Lung (tissue), 12 donors: ENCODE results near the gene PARVB. TPM values are rescaled to one million over a fixed set of nuclear protein-coding genes. Genes with fewer than 3 reads are reported as not detected.

Source experiments
- ATAC-seq: fragments of 200-7000 bp; cut with Tn5 transposase; one replicate; pipeline ENCODE4 v1.9.1; 2020; ENCODE audit warnings: moderate number of reproducible peaks; ENCODE audit not compliant: insufficient read depth, low FRiP score
- DNase-seq, 3 donors: peaks; one replicate each; pipeline ENCODE4 v3.0.0-alpha.2; 2013 to 2017
- H3K27ac ChIP-seq, 2 donors: one replicate each; pipeline ENCODE4 v1.5.1; 2013; ENCODE audit warnings: mild to moderate bottlenecking in 2 of 2, moderate library complexity in 2 of 2, control low read depth in 1 of 2, inconsistent platforms in 1 of 2, low read depth in 1 of 2, low read length in 1 of 2
- H3K27me3 ChIP-seq, 3 donors: one replicate each; pipeline ENCODE4 v1.5.1; 2013; ENCODE audit warnings: low read length in 2 of 3; ENCODE audit not compliant: control insufficient read depth in 3 of 3, insufficient read depth in 3 of 3
- H3K36me3 ChIP-seq, 4 donors: one replicate each; pipeline ENCODE4 v1.5.1; 2013; ENCODE audit warnings: low read length in 4 of 4, mild to moderate bottlenecking in 1 of 4, moderate library complexity in 1 of 4; ENCODE audit not compliant: control insufficient read depth in 4 of 4, insufficient read depth in 4 of 4
- H3K4me1 ChIP-seq, 5 donors: one replicate each; pipeline ENCODE4 v1.5.1; 2013; ENCODE audit warnings: low read length in 5 of 5, mild to moderate bottlenecking in 2 of 5, moderate library complexity in 1 of 5; ENCODE audit not compliant: control insufficient read depth in 5 of 5, insufficient read depth in 5 of 5
- H3K4me3 ChIP-seq: one replicate; pipeline ENCODE4 v1.5.1; 2013; ENCODE audit warnings: mild to moderate bottlenecking, control low read depth, moderate library complexity
- H3K9ac ChIP-seq, 2 donors: one replicate each; pipeline ENCODE4 v1.5.1; 2013; ENCODE audit warnings: low read length in 2 of 2, control low read depth in 1 of 2; ENCODE audit not compliant: insufficient read depth in 1 of 2
- H3K9me3 ChIP-seq, 4 donors: one replicate each; pipeline ENCODE4 v1.5.1; 2013; ENCODE audit warnings: low read length in 3 of 4, mild to moderate bottlenecking in 1 of 4, moderate library complexity in 1 of 4; ENCODE audit not compliant: control insufficient read depth in 4 of 4, insufficient read depth in 3 of 4
- CTCF ChIP-seq: IDR thresholded peaks from 2 replicates; pipeline ENCODE4 v1.5.1; 2012; ENCODE audit warnings: mild to moderate bottlenecking; ENCODE audit errors: control extremely low read depth, extremely low read depth
- WGBS, 2 donors: extraction: QIAGEN DNeasy Blood & Tissue Kit; methylation state at CpG; one replicate each; pipeline ENCODE4 v1.1.7; 2013; 5-methylcytosine and 5-hydroxymethylcytosine counted together
- polyA plus RNA-seq, 2 donors: library from polyadenylated mRNA; stranded (reverse); fragments of 200-250 nt; gene quantifications; one replicate each; pipeline ENCODE4 v1.2.1, GENCODE V29; 2013
- total RNA-seq, 2 donors: library from RNA; depleted of rRNA in 1 of 2; stranded (reverse); fragments of >200 nt in 1 of 2; gene quantifications; one replicate each; pipeline ENCODE4 v1.2.1, GENCODE V29; 2014 to 2021
- donor health status: control.
- donor health status: control.
- donor health status: Bipolar disorder and iron deficiency.
- donor health status: healthy.
- donor health status: DM: yes; HTN: yes; CAD: no.

Gene PARVB
- total and polyA plus RNA-seq, 4 donors = 16.9 to 64.2 (median 49.7) TPM

DNA sequence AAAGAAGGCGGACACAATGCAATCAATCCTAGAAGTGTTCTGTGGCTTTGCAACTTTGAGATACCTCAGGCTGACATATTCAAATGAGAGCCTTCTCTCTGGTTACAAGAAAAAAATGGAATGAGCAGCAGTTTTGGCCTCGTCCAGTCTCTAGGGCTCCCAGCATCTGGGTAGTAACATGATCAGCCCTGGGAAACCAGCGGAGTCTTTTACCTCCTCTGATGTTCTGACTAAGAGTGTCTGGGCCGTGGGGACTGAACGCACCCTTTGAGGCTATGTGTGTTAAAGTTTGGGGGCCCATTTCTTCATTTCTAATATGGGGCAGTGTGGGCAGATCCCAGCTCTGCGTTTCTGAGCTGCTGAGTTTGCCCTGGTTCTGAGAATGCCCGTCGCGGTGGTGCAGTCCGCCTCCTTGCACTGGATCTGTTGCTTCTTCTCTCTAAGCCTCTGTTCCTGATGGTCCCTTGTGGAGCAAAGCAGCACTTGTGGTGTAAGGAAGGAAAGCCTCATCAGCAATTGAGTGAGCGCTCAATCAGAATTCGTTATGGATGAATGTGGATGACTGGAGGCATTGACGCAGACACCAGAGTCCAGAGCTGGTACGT is 8.1 kb downstream of the PARVB start:
- ATAC-seq (no peak), DNase-seq (no peak)
- H3K36me3 ChIP-seq = no peaks in the 10 kb centered on the region
- WGBS, 2 donors = 84 to 89% methylated on average over 14 of the region's 14 CpGs
- no peaks in the 10 kb centered on the region for H3K9me3 ChIP-seq
- H3K4me3 ChIP-seq = no peak overlapping the region
- no peak for TF ChIP-seq CTCF
- peak overlapping the region in 1 of 2 donors; percentile 76 for H3K27ac ChIP-seq
- H3K4me1 ChIP-seq = peaks cover 0 to 15% (median 8%) of the 10 kb centered on the region in 5 donors
- H3K9ac ChIP-seq = no peak overlapping the region
- no peaks in the 10 kb centered on the region for H3K27me3 ChIP-seq

DNA sequence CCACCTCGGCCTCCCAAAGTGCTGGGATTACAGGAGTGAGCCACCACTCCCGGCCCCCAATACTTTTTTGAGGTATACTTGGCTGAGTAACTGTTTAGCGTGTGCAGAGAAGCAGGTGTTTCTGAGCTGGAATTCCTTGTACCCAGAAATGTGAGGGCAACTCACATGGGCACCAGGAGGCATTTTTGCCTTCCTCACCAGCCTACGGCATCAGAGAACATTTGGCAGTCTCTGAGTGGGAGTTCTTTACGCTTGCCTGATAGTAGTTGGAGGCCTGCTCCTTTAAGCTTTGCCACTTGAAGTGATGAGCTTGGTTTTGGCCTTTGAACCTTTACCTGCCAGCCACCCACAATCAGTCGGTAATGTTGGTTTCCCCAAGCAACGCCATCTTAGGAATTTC is 9.2 kb downstream of the PARVB start:
- H3K9ac ChIP-seq = no peak overlapping the region

DNA sequence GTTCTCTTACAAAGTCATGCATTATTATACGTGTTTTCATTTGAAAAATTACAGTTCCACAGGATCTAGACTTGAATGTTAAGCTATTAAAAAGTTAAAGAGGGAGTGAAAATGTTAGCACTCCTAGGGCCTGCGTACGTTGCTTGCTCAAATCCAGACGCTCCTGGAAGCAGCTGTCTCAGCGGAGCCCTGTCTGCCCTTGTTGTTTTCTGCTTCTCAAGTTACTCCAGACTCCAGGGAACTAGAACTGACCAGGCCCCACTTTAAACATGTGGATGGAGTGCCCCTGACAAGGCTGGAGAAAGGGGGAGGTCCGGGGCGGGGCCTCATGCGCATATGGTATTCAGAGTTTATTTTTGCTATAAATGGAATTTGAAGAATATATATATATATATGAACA is 9.6 kb downstream of the PARVB start:
- H3K27me3 ChIP-seq = no peaks in the 10 kb centered on the region
- WGBS, 2 donors = 69 to 88% methylated on average over 8 of the region's 8 CpGs
- H3K4me1 ChIP-seq = peaks cover 0 to 18% (median 8%) of the 10 kb centered on the region in 5 donors
- H3K4me3 ChIP-seq = no peak overlapping the region
- no peaks in the 10 kb centered on the region for H3K36me3 ChIP-seq
- no peak overlapping the region for H3K27ac ChIP-seq
- no peaks in the 10 kb centered on the region for H3K9me3 ChIP-seq
- peak; percentile 56 to 71 (median 56) for DNase-seq
- ATAC-seq = no peak
- no peak for TF ChIP-seq CTCF
- H3K9ac ChIP-seq = no peak overlapping the region

More for the DNA sequence above, 9.2 kb downstream of the PARVB start:
- 93 to 98% methylated on average over 7 of the region's 7 CpGs for WGBS, 2 donors
- Histone ChIP-seq H3K4me1 (peaks cover 0 to 18% (median 8%) of the 10 kb centered on the region in 5 donors), H3K27me3 (no peaks in the 10 kb centered on the region), H3K36me3 (no peaks in the 10 kb centered on the region), H3K4me3 (no peak overlapping the region), H3K27ac (peak overlapping the region in 1 of 2 donors; percentile 20), H3K9me3 (no peaks in the 10 kb centered on the region)
- TF ChIP-seq CTCF = no peak
- ATAC-seq (no peak), DNase-seq (no peak)
